AG04450 (cell line): ENCODE data around the gene ZNF469. TPM values are rescaled to one million over a fixed set of nuclear protein-coding genes. Genes with fewer than 3 reads are reported as not detected.

ENCODE experiments used
- CTCF ChIA-PET: fragments of 300-600, 350-600 bp; formaldehyde crosslinking; extraction: SDS; loops from one replicate; lab custom pipeline; 2022; ENCODE audit warnings: antibody characterized with exemption, inconsistent platforms; lab: Charles Lee
- POLR2A ChIA-PET: fragments of 350-600 bp; formaldehyde crosslinking; extraction: SDS; loops from one replicate; lab custom pipeline; 2021; ENCODE audit warnings: antibody characterized with exemption, inconsistent platforms; lab: Yijun Ruan, JAX
- DNase-seq: peaks from one replicate; pipeline ENCODE4 v3.0.0-alpha.2; 2011; ENCODE audit warnings: low read depth, low spot score
- H3K27ac ChIP-seq: one replicate; pipeline ENCODE4 v1.5.1; 2012; ENCODE audit warnings: low read depth, low read length, control low read depth
- H3K27me3 ChIP-seq: one replicate; pipeline ENCODE4 v1.6.0; 2012; ENCODE audit warnings: low read length; ENCODE audit not compliant: control insufficient read depth, insufficient read depth
- H3K4me3 ChIP-seq: 2 replicates; pipeline ENCODE4 v1.5.1; 2011; ENCODE audit warnings: mild to moderate bottlenecking, low read depth, low read length, control low read depth
- H3K9me3 ChIP-seq: 2 replicates; pipeline ENCODE4 v1.5.1; 2012; ENCODE audit warnings: low read length; ENCODE audit not compliant: control insufficient read depth, insufficient read depth
- CTCF ChIP-seq: IDR thresholded peaks from 2 replicates; pipeline ENCODE4 v1.5.1; 2011; ENCODE audit warnings: low read depth, low read length, control low read depth, inconsistent platforms
- polyA plus RNA-seq: library from polyadenylated mRNA; depleted of rRNA; stranded (reverse); fragments of >200 nt; gene quantifications from 2 replicates; pipeline ENCODE4 v1.2.3, GENCODE V29; 2011; rRNA removed

The ZNF469 gene
- polyA plus RNA-seq, 1 experiment: 2.2 TPM

GRCh38 chr16:88430524-88431446 is 48.0 kb downstream of the ZNF469 start:
- TF ChIP-seq CTCF: no peak
- ChIA-PET CTCF (no interaction called here), POLR2A (no interaction called here)
- Histone ChIP-seq H3K27ac (no peak overlapping the region), H3K27me3 (no peaks in the 10 kb centered on the region), H3K4me3 (no peak overlapping the region), H3K9me3 (peaks cover 10% of the 10 kb centered on the region; the same call in 1 of the 2 replicates)
- DNase-seq: no peak

DNA sequence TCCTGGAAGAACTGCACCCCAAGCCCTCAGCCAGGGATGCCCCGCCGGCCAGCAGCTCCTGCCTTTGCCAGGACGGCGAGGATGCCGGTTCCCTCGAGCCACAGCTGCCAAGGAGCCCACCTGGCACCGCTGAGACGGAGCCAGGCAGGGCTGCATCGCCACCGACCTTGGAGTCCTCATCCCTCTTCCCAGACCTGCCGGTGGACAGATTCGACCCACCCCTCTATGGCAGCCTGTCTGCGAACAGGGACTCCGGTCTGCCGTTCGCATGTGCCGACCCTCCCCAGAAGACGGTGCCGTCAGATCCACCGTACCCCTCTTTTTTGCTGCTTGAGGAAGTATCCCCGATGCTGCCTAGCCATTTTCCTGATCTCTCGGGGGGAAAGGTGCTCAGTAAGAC is 48.9 kb downstream of the ZNF469 start:
- CTCF ChIA-PET: no interaction called here
- POLR2A ChIA-PET: no interaction called here
- no peak for DNase-seq

DNA sequence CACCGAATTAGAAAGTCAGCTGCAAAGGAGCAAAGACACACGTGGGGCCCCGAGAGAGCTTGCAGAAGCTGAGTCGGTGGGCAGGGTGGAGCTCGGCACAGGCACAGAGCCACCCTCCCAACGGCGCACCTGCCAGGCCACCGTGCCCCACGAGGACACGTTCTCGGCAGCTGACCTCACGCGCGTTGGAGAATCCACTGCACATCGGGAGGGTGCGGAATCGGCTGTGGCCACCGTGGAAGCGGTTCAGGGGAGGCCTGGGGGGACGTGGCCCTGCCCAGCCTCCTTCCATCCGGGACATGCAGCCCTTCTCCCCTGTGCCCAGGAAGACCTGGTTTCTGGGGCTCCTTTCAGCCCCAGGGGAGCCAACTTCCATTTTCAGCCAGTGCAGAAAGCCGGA is 49.4 kb downstream of the ZNF469 start:
- no peaks in the 10 kb centered on the region for H3K27me3 ChIP-seq
- no peak overlapping the region for H3K4me3 ChIP-seq
- H3K9me3 ChIP-seq: peaks cover 10% of the 10 kb centered on the region; the same call in 1 of the 2 replicates
- ChIA-PET POLR2A (no interaction called here), CTCF (no interaction called here)
- no peak for DNase-seq
- TF ChIP-seq CTCF: no peak
- H3K27ac ChIP-seq: no peak overlapping the region

More for the DNA sequence above, 48.9 kb downstream of the ZNF469 start:
- no peak for TF ChIP-seq CTCF
- peaks cover 10% of the 10 kb centered on the region; the same call in 1 of the 2 replicates for H3K9me3 ChIP-seq
- no peak overlapping the region for H3K4me3 ChIP-seq
- H3K27me3 ChIP-seq: no peaks in the 10 kb centered on the region
- H3K27ac ChIP-seq: no peak overlapping the region

Other genes starting within 250 kb of the ZNF469 start
- gene ZFPM1, start 70.3 kb downstream of the ZNF469 start, polyA plus RNA-seq: 0.20 TPM in 2 replicates
- gene ZC3H18, start 187.4 kb downstream of the ZNF469 start, polyA plus RNA-seq: 8.5 and 10.1 TPM in 2 replicates